Ishikawa (cell line): ENCODE results near the gene WWOX.

Source experiments
- CEBPB ChIP-seq: IDR thresholded peaks from 2 replicates; pipeline ENCODE4 v1.6.1; 2012
- CREB1 ChIP-seq: IDR thresholded peaks from 2 replicates; pipeline ENCODE4 v1.6.1; 2012; ENCODE audit warnings: low read depth
- EGR1 ChIP-seq: IDR thresholded peaks from 2 replicates; pipeline ENCODE4 v1.6.1; 2012
- EP300 ChIP-seq: IDR thresholded peaks from 2 replicates; pipeline ENCODE4 v1.6.1; 2012; ENCODE audit warnings: borderline replicate concordance
- NFIC ChIP-seq: IDR thresholded peaks from 2 replicates; pipeline ENCODE4 v1.6.1; 2012
- RAD21 ChIP-seq: IDR thresholded peaks from 2 replicates; pipeline ENCODE4 v1.6.1; 2012; ENCODE audit warnings: low read depth
- TAF1 ChIP-seq: IDR thresholded peaks from 2 replicates; pipeline ENCODE4 v1.6.1; 2012; ENCODE audit warnings: low read depth, mild to moderate bottlenecking
- TCF12 ChIP-seq: IDR thresholded peaks from 2 replicates; pipeline ENCODE4 v1.6.1; 2012; ENCODE audit warnings: low read depth
- TEAD4 ChIP-seq: IDR thresholded peaks from 2 replicates; pipeline ENCODE4 v1.6.1; 2012
- YY1 ChIP-seq: IDR thresholded peaks from 2 replicates; pipeline ENCODE4 v1.6.1; 2012; ENCODE audit warnings: low read depth
- ZBTB7A ChIP-seq: IDR thresholded peaks from 2 replicates; pipeline ENCODE4 v1.6.1; 2012; ENCODE audit warnings: low read depth
- TF ChIP-seq, protein P1 (sequence below): IDR thresholded peaks from 2 replicates; pipeline ENCODE4 v1.6.1; 2012
- TF ChIP-seq, protein P2 (sequence below): IDR thresholded peaks from 2 replicates; pipeline ENCODE4 v1.6.1; 2012; ENCODE audit warnings: low read depth, mild to moderate bottlenecking
- TF ChIP-seq, protein P3 (sequence below): IDR thresholded peaks from 2 replicates; pipeline ENCODE4 v1.6.1; 2012

- TF ChIP-seq EP300: no peak
- no peak for TF ChIP-seq CREB1
- TF ChIP-seq, protein P1, sequence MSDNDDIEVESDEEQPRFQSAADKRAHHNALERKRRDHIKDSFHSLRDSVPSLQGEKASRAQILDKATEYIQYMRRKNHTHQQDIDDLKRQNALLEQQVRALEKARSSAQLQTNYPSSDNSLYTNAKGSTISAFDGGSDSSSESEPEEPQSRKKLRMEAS: no peak
- no peak for TF ChIP-seq TEAD4
- TF ChIP-seq RAD21: no peak
- TF ChIP-seq EGR1: no peak
- no peak for TF ChIP-seq TAF1
- TF ChIP-seq TCF12: no peak
- no peak for TF ChIP-seq YY1
- TF ChIP-seq, protein P2, sequence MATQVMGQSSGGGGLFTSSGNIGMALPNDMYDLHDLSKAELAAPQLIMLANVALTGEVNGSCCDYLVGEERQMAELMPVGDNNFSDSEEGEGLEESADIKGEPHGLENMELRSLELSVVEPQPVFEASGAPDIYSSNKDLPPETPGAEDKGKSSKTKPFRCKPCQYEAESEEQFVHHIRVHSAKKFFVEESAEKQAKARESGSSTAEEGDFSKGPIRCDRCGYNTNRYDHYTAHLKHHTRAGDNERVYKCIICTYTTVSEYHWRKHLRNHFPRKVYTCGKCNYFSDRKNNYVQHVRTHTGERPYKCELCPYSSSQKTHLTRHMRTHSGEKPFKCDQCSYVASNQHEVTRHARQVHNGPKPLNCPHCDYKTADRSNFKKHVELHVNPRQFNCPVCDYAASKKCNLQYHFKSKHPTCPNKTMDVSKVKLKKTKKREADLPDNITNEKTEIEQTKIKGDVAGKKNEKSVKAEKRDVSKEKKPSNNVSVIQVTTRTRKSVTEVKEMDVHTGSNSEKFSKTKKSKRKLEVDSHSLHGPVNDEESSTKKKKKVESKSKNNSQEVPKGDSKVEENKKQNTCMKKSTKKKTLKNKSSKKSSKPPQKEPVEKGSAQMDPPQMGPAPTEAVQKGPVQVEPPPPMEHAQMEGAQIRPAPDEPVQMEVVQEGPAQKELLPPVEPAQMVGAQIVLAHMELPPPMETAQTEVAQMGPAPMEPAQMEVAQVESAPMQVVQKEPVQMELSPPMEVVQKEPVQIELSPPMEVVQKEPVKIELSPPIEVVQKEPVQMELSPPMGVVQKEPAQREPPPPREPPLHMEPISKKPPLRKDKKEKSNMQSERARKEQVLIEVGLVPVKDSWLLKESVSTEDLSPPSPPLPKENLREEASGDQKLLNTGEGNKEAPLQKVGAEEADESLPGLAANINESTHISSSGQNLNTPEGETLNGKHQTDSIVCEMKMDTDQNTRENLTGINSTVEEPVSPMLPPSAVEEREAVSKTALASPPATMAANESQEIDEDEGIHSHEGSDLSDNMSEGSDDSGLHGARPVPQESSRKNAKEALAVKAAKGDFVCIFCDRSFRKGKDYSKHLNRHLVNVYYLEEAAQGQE: no peak
- TF ChIP-seq ZBTB7A: no peak
- TF ChIP-seq CEBPB: no peak
- TF ChIP-seq, protein P3, sequence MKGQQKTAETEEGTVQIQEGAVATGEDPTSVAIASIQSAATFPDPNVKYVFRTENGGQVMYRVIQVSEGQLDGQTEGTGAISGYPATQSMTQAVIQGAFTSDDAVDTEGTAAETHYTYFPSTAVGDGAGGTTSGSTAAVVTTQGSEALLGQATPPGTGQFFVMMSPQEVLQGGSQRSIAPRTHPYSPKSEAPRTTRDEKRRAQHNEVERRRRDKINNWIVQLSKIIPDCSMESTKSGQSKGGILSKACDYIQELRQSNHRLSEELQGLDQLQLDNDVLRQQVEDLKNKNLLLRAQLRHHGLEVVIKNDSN: no peak
- TF ChIP-seq NFIC: no peak
These were observed 184.2 kb downstream of the WWOX start for GRCh38 chr16:78283548-78284251.
